ENCODE measurements around the gene PTCH2. TPM values are rescaled to one million over a fixed set of nuclear protein-coding genes. Genes with fewer than 3 reads are reported as not detected.

PTCH2 gene
- total and polyA plus RNA-seq, 2 of the 13 experiments (the other 11 are each of a cell fraction or from before 2014, with no cell fraction given), result 0.60 to 1.5 TPM

GRCh38 chr1:44807364-44808062 is 35.5 kb downstream of the PTCH2 start (continued):
- TF ChIP-seq, protein P1, sequence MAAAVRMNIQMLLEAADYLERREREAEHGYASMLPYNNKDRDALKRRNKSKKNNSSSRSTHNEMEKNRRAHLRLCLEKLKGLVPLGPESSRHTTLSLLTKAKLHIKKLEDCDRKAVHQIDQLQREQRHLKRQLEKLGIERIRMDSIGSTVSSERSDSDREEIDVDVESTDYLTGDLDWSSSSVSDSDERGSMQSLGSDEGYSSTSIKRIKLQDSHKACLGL (CRISPR knock-in tag; IDR thresholded peaks at IDR 0.05), result peak; percentile 31; the same call in 1 of the 2 replicates
- TF ChIP-seq ZSCAN29 (CRISPR knock-in tag; conservative IDR thresholded peaks at IDR 0.05), result peak; percentile 59; the same call in 1 of the 2 replicates
- no peak for TF ChIP-seq FOSL1 (CRISPR knock-in tag; IDR thresholded peaks at IDR 0.05; ENCODE audit: borderline replicate concordance)
- peak; percentile 88; the same call in 1 of the 2 replicates for TF ChIP-seq HIVEP1 (CRISPR knock-in tag; IDR thresholded peaks at IDR 0.05)
- peak; percentile 67 for TF ChIP-seq TGIF2 (CRISPR knock-in tag; IDR thresholded peaks at IDR 0.05)
- TF ChIP-seq ZNF720 (CRISPR knock-in tag; IDR thresholded peaks at IDR 0.05), result no peak
- no peak for TF ChIP-seq SRSF1 (optimal IDR thresholded peaks at IDR 0.05; ENCODE audit: low read depth, low read length)
- TF ChIP-seq JDP2 (CRISPR knock-in tag; IDR thresholded peaks at IDR 0.05; ENCODE audit: borderline replicate concordance), result no peak
- peak; percentile 73; the same call in 1 of the 2 replicates for TF ChIP-seq ZNF614 (CRISPR knock-in tag; IDR thresholded peaks at IDR 0.05; ENCODE audit: borderline replicate concordance)
- TF ChIP-seq, protein P2, sequence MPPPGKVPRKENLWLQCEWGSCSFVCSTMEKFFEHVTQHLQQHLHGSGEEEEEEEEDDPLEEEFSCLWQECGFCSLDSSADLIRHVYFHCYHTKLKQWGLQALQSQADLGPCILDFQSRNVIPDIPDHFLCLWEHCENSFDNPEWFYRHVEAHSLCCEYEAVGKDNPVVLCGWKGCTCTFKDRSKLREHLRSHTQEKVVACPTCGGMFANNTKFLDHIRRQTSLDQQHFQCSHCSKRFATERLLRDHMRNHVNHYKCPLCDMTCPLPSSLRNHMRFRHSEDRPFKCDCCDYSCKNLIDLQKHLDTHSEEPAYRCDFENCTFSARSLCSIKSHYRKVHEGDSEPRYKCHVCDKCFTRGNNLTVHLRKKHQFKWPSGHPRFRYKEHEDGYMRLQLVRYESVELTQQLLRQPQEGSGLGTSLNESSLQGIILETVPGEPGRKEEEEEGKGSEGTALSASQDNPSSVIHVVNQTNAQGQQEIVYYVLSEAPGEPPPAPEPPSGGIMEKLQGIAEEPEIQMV (CRISPR knock-in tag; IDR thresholded peaks at IDR 0.05; ENCODE audit: low read depth), result peak; percentile 68; the same call in 1 of the 2 replicates
- TF ChIP-seq RARA (CRISPR knock-in tag; IDR thresholded peaks at IDR 0.05), result peak; percentile 79; the same call in 1 of the 2 replicates
- TF ChIP-seq RFX5 (IDR thresholded peaks at IDR 0.05; ENCODE audit: low read depth, low read length), result peak; percentile 76; the same call in 1 of the 2 replicates
- TF ChIP-seq, protein P3, sequence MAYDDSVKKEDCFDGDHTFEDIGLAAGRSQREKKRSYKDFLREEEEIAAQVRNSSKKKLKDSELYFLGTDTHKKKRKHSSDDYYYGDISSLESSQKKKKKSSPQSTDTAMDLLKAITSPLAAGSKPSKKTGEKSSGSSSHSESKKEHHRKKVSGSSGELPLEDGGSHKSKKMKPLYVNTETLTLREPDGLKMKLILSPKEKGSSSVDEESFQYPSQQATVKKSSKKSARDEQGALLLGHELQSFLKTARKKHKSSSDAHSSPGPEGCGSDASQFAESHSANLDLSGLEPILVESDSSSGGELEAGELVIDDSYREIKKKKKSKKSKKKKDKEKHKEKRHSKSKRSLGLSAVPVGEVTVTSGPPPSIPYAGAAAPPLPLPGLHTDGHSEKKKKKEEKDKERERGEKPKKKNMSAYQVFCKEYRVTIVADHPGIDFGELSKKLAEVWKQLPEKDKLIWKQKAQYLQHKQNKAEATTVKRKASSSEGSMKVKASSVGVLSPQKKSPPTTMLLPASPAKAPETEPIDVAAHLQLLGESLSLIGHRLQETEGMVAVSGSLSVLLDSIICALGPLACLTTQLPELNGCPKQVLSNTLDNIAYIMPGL (CRISPR knock-in tag; IDR thresholded peaks at IDR 0.05; ENCODE audit: borderline replicate concordance in 1 of 2, low read depth in 1 of 2), result peak; percentile 46 to 66
- peak; percentile 75 for TF ChIP-seq TFDP2 (CRISPR knock-in tag; IDR thresholded peaks at IDR 0.05)
- TF ChIP-seq KLF11 (CRISPR knock-in tag; IDR thresholded peaks at IDR 0.05), result no peak
- peak; percentile 54; the same call in 1 of the 2 replicates for TF ChIP-seq CHD4 (IDR thresholded peaks at IDR 0.05; ENCODE audit: borderline replicate concordance, low read length)
- TF ChIP-seq CEBPG (CRISPR knock-in tag; IDR thresholded peaks at IDR 0.05), result peak; percentile 56; the same call in 1 of the 2 replicates
- TF ChIP-seq, protein P4, sequence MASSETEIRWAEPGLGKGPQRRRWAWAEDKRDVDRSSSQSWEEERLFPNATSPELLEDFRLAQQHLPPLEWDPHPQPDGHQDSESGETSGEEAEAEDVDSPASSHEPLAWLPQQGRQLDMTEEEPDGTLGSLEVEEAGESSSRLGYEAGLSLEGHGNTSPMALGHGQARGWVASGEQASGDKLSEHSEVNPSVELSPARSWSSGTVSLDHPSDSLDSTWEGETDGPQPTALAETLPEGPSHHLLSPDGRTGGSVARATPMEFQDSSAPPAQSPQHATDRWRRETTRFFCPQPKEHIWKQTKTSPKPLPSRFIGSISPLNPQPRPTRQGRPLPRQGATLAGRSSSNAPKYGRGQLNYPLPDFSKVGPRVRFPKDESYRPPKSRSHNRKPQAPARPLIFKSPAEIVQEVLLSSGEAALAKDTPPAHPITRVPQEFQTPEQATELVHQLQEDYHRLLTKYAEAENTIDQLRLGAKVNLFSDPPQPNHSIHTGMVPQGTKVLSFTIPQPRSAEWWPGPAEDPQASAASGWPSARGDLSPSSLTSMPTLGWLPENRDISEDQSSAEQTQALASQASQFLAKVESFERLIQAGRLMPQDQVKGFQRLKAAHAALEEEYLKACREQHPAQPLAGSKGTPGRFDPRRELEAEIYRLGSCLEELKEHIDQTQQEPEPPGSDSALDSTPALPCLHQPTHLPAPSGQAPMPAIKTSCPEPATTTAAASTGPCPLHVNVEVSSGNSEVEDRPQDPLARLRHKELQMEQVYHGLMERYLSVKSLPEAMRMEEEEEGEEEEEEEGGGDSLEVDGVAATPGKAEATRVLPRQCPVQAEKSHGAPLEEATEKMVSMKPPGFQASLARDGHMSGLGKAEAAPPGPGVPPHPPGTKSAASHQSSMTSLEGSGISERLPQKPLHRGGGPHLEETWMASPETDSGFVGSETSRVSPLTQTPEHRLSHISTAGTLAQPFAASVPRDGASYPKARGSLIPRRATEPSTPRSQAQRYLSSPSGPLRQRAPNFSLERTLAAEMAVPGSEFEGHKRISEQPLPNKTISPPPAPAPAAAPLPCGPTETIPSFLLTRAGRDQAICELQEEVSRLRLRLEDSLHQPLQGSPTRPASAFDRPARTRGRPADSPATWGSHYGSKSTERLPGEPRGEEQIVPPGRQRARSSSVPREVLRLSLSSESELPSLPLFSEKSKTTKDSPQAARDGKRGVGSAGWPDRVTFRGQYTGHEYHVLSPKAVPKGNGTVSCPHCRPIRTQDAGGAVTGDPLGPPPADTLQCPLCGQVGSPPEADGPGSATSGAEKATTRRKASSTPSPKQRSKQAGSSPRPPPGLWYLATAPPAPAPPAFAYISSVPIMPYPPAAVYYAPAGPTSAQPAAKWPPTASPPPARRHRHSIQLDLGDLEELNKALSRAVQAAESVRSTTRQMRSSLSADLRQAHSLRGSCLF (CRISPR knock-in tag; IDR thresholded peaks at IDR 0.05; ENCODE audit: borderline replicate concordance), result no peak

All from HepG2 (cell line).